ENCODE results near the gene COL24A1.

The COL24A1 gene

DNA sequence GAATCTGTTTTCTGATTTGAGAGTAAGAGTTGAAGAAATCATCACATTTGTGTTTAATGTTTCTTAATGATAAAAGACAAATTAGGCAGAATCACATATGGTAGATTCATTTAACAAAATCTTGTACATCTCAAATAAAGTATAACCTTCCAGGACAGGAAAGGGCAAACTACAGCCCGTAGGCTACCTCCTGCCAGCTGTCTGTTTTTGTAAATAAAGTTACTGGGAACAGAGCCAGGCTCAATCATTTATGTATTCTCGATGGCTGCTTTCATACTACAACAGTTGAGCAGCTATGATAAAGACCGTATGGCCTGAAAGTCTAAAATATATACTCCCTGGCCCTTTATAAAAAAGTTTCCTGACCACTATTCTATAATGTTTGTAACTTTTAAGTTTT is 204.1 kb downstream of the COL24A1 start:
- no peak for TF ChIP-seq ZNF274 (IDR thresholded peaks at IDR 0.05; ENCODE audit: low read depth, low read length)
- no peak overlapping the region for H3K4me3 ChIP-seq (ENCODE audit: low read length)

DNA sequence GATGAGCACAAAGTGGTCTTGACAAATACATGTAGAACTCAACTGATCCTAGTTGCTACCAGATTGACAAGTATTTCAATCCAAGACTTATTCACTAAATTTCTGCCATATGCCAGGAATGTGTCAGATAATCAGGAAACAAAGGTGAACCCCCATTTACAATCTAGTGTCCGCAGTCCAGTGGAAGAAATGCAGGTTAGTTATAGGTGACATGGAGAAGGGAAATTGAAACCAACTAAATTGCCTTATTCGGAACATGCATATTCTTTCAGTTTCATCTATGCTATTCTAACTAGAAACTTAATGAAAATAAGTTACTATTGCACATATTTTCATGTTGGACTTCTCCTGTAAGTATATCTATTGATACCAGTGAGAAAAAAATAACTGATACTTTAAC is 209.4 kb downstream of the COL24A1 start:
- no peak overlapping the region for H3K4me3 ChIP-seq (ENCODE audit: low read length)
- TF ChIP-seq ZNF274 (IDR thresholded peaks at IDR 0.05; ENCODE audit: low read depth, low read length) = no peak

DNA sequence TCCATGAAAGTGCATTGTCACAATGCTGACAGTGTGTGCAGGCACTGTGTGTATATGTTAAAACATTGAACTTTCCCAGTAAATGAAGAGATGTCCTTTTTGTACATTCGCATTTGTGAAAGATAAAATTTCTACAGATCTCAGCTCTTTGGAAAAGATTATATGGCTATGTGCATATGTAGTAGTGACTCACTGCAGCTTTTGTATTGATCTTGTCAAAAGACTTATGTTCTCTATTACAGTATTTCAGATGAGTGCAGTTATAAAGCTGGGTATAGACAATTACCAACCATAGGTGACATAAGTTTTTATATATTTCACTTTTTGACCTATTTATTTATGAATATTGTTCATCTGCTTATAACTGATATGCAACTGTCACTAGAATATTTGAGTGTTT is 212.6 kb downstream of the COL24A1 start:
- H3K4me3 ChIP-seq (ENCODE audit: low read length) = no peak overlapping the region
- no peak for TF ChIP-seq ZNF274 (IDR thresholded peaks at IDR 0.05; ENCODE audit: low read depth, low read length)

DNA sequence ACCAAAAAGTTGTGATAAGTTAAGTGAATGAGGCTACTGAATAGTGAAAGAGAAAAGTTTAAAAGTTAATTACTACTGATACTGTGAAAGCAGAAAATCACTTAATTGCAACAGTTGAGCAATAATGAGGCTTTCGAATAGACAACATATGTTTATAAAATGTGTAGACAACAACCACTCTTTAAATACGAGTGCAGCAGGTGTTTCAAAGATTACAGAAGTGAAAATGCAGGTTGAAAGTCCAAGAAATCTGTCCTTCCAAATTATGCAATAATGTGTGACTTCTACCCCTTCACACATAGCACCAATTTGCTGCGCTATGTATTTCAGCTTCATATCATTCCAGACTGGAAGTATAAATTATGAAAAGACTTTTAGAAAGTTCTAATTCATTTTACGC is 213.0 kb downstream of the COL24A1 start:
- no peak overlapping the region for H3K4me3 ChIP-seq (ENCODE audit: low read length)
- no peak for TF ChIP-seq ZNF274 (IDR thresholded peaks at IDR 0.05; ENCODE audit: low read depth, low read length)

DNA sequence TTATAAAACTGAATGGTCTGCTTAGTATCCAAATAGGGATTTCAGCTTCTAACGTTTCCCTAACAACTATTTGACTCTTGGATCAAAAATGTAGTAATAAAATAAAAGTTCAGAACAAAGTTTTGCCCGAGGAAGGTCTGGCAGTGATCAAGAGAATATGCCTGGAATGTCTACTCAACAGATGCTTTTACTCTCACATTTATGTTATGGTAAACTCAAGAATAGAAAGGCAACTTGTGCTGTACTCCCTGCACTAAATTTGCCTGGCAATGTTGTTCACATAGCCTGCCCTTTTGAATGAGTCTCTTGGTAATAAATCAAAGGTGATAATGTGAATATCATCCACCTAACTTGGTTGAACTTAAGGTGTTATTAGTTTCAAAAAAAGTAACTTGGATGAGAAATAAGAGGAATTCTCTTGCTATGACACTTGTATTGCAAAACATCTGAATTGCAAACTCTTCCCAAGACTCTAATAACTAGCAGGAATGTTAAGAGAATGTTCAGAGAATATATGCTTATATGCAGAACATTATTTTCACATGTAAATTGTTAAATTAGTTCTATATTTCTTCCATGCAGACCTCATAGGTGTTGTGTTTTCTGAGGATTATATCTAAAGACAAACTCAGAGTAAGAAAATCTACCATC is 215.8 kb downstream of the COL24A1 start:
- no peak for TF ChIP-seq ZNF274 (IDR thresholded peaks at IDR 0.05; ENCODE audit: low read depth, low read length)
- H3K4me3 ChIP-seq (ENCODE audit: low read length) = no peak overlapping the region

DNA sequence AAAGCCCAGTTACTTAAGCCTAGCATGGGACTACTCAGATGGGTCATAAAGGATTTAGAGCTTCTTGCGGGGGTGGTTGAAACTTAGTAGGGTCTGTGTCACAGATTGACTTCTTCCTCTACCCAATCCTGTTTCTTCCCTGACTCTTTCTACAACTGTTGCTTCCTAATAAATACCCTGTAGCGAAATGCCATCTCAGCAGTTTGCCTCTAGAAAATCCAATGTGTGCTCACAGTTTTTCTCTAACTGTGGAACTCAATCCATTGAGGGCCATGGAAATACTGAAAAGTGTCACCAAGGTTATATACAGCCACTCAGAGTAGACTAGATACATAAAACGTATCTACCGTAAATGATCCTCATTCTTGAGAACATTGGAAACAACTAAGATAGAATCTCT is 217.7 kb downstream of the COL24A1 start:
- H3K4me3 ChIP-seq (ENCODE audit: low read length) = no peak overlapping the region
- no peak for TF ChIP-seq ZNF274 (IDR thresholded peaks at IDR 0.05; ENCODE audit: low read depth, low read length)

DNA sequence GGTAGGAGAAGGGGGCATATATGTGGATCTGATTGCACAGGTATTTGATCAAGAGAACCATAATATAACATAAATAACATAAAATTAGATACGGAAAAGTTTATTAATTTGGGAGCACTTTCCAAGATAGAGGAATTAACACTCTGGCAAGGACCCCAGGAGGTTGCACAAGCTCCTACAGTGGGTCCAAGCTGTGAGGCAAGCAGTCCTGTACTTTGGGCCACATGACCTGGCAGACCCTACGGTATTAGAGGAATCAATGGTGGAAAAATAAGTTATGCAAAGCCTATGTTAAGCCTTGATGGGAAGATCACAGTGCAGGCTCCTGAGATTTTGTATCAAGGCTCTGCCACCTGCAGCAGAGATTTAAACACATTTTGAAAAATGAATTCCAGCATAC is 220.1 kb downstream of the COL24A1 start:
- TF ChIP-seq ZNF274 (IDR thresholded peaks at IDR 0.05; ENCODE audit: low read depth, low read length) = no peak
- H3K4me3 ChIP-seq (ENCODE audit: low read length) = no peak overlapping the region

DNA sequence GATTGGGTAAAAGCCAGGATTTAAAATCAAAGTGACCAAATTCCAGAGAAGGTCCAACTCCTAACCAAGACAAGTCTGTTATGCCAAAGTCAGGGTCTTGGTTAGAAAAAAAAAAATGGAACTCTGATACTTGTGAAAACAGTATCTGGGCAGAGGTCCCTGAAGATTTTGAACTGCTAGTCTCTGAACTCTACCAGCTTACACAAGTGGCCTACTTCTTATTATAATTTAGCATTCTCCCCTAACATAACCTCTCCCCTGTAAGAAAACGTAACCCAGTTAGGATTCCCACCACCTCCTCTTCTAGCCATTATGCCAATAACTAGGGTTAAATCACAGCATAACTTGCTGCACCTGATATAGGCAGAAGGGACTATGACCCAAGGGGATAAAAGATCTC is 220.5 kb downstream of the COL24A1 start:
- no peak for TF ChIP-seq ZNF274 (IDR thresholded peaks at IDR 0.05; ENCODE audit: low read depth, low read length)
- H3K4me3 ChIP-seq (ENCODE audit: low read length) = no peak overlapping the region

DNA sequence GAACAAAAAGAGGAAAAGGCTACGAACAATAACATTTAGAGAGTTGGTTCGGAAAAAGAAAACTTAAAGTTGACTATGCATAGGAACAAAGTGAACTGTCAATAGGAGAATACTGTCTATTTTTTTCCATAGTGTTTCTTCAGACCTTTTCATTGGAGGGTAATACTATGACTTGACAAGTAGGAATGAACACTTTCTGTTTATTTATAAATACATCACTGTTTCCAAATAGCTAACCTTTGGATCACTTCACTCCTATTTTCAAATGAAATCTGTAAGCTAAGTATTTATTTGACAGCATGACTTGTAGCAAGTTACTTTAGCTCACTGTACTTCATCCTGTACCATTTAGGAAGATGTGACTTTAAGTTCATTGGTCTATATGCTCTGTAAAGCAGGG is 221.3 kb downstream of the COL24A1 start:
- H3K4me3 ChIP-seq (ENCODE audit: low read length) = no peak overlapping the region
- no peak for TF ChIP-seq ZNF274 (IDR thresholded peaks at IDR 0.05; ENCODE audit: low read depth, low read length)

DNA sequence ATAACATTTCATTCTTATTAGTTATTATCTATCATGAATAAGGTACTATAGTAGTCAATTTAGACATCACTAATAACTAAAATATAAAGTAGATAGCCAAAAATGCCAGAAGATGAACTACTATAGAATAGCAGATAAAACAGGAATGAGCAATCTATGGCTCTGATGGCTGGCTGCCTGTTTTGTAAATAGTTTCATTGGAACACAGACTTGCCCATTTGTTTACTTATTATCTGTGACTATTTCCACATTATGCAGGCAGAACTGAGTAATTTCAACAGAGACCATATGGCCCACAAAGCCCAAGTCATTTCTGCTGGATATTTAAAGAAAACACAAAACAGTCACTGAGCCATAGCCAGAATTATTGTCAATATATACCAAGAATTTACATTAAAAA is 222.1 kb downstream of the COL24A1 start:
- H3K4me3 ChIP-seq (ENCODE audit: low read length) = no peak overlapping the region
- TF ChIP-seq ZNF274 (IDR thresholded peaks at IDR 0.05; ENCODE audit: low read depth, low read length) = no peak

DNA sequence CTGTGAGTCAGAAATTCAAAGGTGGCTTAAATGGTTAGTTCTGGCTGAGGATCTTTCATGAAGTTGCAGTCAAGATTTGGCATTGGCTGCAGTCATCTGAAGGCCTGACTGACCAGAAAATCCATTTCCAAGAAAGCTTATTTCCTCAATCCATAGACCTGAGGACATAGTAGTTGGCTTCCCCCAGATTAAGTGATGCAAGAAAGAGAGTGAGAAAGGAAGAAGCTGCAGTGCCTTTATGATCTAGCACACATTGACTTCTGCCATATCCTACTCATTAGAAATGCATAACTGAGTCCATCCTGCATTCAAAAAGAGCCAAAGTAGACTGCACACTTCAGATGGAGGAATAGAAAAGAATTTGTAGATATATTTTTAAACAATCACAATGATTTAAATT is 222.6 kb downstream of the COL24A1 start:
- no peak for TF ChIP-seq ZNF274 (IDR thresholded peaks at IDR 0.05; ENCODE audit: low read depth, low read length)
- no peak overlapping the region for H3K4me3 ChIP-seq (ENCODE audit: low read length)

DNA sequence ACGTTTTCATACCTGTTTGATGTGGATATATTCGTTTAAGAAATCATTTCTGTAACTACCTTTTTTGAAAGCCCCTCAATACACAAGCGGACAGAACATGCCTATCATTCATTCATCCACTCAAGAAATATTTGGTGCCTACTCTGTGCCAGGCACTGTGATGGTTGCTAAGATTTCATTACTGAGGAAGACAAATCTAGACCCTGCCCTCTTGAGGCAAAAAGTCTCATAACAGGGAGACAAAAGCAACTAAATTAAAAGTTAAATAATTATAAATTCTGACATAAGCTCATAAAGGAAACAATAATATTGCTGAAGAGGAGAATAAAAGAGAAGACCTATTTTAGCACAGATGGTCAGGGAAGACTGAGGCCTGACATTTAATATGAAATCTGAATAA is 244.8 kb downstream of the COL24A1 start:
- no peak overlapping the region for H3K4me3 ChIP-seq (ENCODE audit: low read length)
- no peak for TF ChIP-seq ZNF274 (IDR thresholded peaks at IDR 0.05; ENCODE audit: low read depth, low read length)

DNA sequence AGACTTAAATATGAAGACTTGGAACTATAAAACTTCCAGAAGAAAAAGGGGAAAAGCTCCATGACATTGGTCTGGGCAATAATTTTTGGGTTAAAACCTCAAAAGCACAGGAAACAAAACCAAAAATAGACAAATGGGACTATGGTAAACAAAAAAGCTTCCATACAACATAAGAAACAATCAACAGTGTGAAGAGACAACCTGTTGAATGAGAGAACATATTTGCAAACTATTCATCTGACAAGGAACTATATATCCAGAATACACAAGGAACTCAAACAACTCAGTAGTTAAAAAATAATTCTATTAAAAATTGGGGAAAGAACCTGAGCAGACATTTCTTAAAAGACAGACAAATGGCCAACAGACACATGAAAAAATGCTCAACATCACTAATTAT is 255.7 kb downstream of the COL24A1 start:
- no peak overlapping the region for H3K4me3 ChIP-seq (ENCODE audit: low read length)
- TF ChIP-seq ZNF274 (IDR thresholded peaks at IDR 0.05; ENCODE audit: low read depth, low read length) = no peak

DNA sequence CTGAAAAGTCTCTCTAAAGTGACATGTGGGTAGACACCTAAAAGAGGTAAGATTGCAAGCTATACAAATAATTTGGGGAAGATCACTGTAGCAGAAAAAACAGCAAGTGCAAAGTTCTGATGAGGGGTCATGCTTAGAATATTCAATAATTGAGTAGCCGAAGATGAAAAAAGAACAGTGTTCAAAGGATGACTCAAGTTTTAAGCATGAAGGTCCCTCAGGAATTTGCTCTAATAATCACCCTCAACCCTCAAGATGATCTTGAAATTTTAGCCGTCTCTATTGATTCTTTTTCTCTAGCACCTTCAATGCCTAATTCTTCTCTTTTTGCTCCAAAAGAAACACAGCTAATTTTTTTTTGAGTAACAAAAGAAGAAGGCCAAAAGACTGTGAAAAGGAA is 257.7 kb downstream of the COL24A1 start:
- no peak for TF ChIP-seq ZNF274 (IDR thresholded peaks at IDR 0.05; ENCODE audit: low read depth, low read length)
- H3K4me3 ChIP-seq (ENCODE audit: low read length) = no peak overlapping the region

DNA sequence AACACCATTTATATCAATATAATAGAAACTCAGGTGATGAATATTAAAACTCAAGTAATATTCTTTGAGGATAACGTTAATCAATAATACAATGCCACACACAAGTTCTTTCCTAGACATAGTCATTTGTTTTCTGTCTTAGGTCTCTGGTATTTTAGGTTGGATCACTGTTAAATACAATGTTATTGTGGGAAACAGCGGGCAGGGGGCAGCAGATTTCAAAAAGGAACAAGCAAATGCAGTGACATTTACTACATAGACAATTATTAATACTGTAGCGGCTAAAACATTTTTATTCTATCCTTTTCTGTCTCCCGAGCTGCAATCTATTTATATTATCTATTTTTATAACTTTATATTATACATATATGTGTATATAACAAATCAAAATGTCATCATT is 261.9 kb downstream of the COL24A1 start:
- TF ChIP-seq ZNF274 (IDR thresholded peaks at IDR 0.05; ENCODE audit: low read depth, low read length) = no peak
- H3K4me3 ChIP-seq (ENCODE audit: low read length) = no peak overlapping the region

DNA sequence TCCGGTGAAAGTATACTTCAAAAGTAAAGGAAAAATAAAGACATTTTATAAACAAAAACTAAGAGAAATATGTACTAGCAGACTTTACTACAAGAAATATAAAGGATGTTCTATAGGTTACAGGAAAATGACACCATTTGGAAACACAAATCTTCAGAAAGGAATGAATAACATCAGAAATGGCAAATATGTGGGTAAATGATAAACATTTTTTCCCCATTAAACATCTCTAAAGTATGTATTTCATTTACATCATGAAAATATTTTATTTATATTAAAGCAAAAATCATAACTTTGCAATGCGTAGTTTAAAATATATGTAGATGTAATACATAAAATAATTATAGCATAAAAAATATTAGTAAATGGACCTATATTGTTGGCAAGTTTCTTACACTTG is 264.2 kb downstream of the COL24A1 start:
- no peak for TF ChIP-seq ZNF274 (IDR thresholded peaks at IDR 0.05; ENCODE audit: low read depth, low read length)
- H3K4me3 ChIP-seq (ENCODE audit: low read length) = no peak overlapping the region

All from GM08714 (cell line).